Measurements from ENCODE around the gene CCSER1.
"Not testable (repeated sequence)": the region's sequence is repeated elsewhere in the genome, so short reads cannot be mapped to it uniquely, and the experiment has no call there.

Gene CCSER1

DNA sequence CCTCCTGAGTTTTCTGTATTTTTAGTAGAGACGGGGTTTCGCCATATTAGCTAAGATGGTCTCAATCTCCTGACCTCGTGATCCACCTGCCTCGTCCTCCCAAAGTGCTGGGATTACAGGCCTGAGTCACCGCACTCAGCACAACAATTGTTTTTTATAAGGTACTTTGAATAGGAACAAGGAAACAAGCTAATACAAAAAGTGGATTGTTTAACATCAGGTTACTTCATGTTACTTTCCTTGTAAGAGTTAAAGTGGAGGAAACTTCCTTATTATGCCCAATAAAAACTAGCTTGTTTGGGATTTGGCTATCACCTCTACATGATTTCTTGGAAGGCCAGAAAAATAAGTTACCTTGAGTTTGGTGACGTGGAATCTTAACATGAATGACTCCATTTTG, 698.7 kb downstream of the CCSER1 start:
- H3K9ac ChIP-seq (ENCODE audit: low read length): no peak overlapping the region
- no peak overlapping the region for H3K4me3 ChIP-seq (ENCODE audit: insufficient read depth, low read length, poor library complexity, severe bottlenecking)
- no peak overlapping the region for H2AFZ ChIP-seq (ENCODE audit: low read depth, low read length, severe bottlenecking)
- H3F3A ChIP-seq (ENCODE audit: insufficient read depth): no peaks in the 10 kb centered on the region
- no peaks in the 10 kb centered on the region for H3K9me2 ChIP-seq (replicated peaks; ENCODE audit: insufficient read depth, low read length)
- H3K79me2 ChIP-seq (ENCODE audit: insufficient read depth, low read length): no peaks in the 10 kb centered on the region
- no peaks in the 10 kb centered on the region for H3K9me3 ChIP-seq (ENCODE audit: insufficient read depth, low read length)
- H3K4me2 ChIP-seq (ENCODE audit: low read depth, low read length, poor library complexity, severe bottlenecking): no peak overlapping the region
- no peak overlapping the region for H3K27ac ChIP-seq (ENCODE audit: low read depth, low read length)
- no peaks in the 10 kb centered on the region for H3K36me3 ChIP-seq (ENCODE audit: low read length)
- no peak for TF ChIP-seq EZH2phosphoT487 (conservative IDR thresholded peaks at IDR 0.05; ENCODE audit: low read length)
- TF ChIP-seq CTCF (IDR thresholded peaks at IDR 0.05; ENCODE audit: insufficient read depth, low read length, poor library complexity, severe bottlenecking): no peak
- no peaks in the 10 kb centered on the region for H4K20me1 ChIP-seq (ENCODE audit: low read depth, low read length)
- H3K27me3 ChIP-seq (ENCODE audit: low read length): no peaks in the 10 kb centered on the region

- no peaks in the 10 kb centered on the region for H3K27me3 ChIP-seq (ENCODE audit: low read length)
- H3K27ac ChIP-seq (ENCODE audit: low read depth, low read length): no peak overlapping the region
- no peaks in the 10 kb centered on the region for H3F3A ChIP-seq (ENCODE audit: insufficient read depth)
- TF ChIP-seq CTCF (IDR thresholded peaks at IDR 0.05; ENCODE audit: insufficient read depth, low read length, poor library complexity, severe bottlenecking) (no peak), EZH2phosphoT487 (conservative IDR thresholded peaks at IDR 0.05; ENCODE audit: low read length) (no peak)
- H3K79me2 ChIP-seq (ENCODE audit: insufficient read depth, low read length): no peaks in the 10 kb centered on the region
- no peaks in the 10 kb centered on the region for H4K20me1 ChIP-seq (ENCODE audit: low read depth, low read length)
- H3K9ac ChIP-seq (ENCODE audit: low read length): no peak overlapping the region
- no peaks in the 10 kb centered on the region for H3K36me3 ChIP-seq (ENCODE audit: low read length)
- no peak overlapping the region for H3K4me2 ChIP-seq (ENCODE audit: low read depth, low read length, poor library complexity, severe bottlenecking)
- H2AFZ ChIP-seq (ENCODE audit: low read depth, low read length, severe bottlenecking): no peak overlapping the region
- no peaks in the 10 kb centered on the region for H3K9me2 ChIP-seq (replicated peaks; ENCODE audit: insufficient read depth, low read length)
- no peak overlapping the region for H3K4me3 ChIP-seq (ENCODE audit: insufficient read depth, low read length, poor library complexity, severe bottlenecking)
- no peaks in the 10 kb centered on the region for H3K9me3 ChIP-seq (ENCODE audit: insufficient read depth, low read length)
Observed at GRCh38 chr4:90833706-90834105, 706.5 kb downstream of the CCSER1 start.

- H3K4me2 ChIP-seq (ENCODE audit: low read depth, low read length, poor library complexity, severe bottlenecking): no peak overlapping the region
- no peak overlapping the region for H2AFZ ChIP-seq (ENCODE audit: low read depth, low read length, severe bottlenecking)
- no peak overlapping the region for H3K4me3 ChIP-seq (ENCODE audit: insufficient read depth, low read length, poor library complexity, severe bottlenecking)
- no peak for TF ChIP-seq EZH2phosphoT487 (conservative IDR thresholded peaks at IDR 0.05; ENCODE audit: low read length)
- no peak for TF ChIP-seq CTCF (IDR thresholded peaks at IDR 0.05; ENCODE audit: insufficient read depth, low read length, poor library complexity, severe bottlenecking)
- H3F3A ChIP-seq (ENCODE audit: insufficient read depth): no peaks in the 10 kb centered on the region
- H3K9me2 ChIP-seq (replicated peaks; ENCODE audit: insufficient read depth, low read length): no peaks in the 10 kb centered on the region
- no peak overlapping the region for H3K27ac ChIP-seq (ENCODE audit: low read depth, low read length)
- H3K9me3 ChIP-seq (ENCODE audit: insufficient read depth, low read length): no peaks in the 10 kb centered on the region
- no peaks in the 10 kb centered on the region for H3K27me3 ChIP-seq (ENCODE audit: low read length)
- no peaks in the 10 kb centered on the region for H4K20me1 ChIP-seq (ENCODE audit: low read depth, low read length)
- no peaks in the 10 kb centered on the region for H3K79me2 ChIP-seq (ENCODE audit: insufficient read depth, low read length)
- no peaks in the 10 kb centered on the region for H3K36me3 ChIP-seq (ENCODE audit: low read length)
- H3K9ac ChIP-seq (ENCODE audit: low read length): no peak overlapping the region
Observed at GRCh38 chr4:90837241-90837640, 710.0 kb downstream of the CCSER1 start.

GRCh38 chr4:90838859-90839258, 711.7 kb downstream of the CCSER1 start:
- not testable (repeated sequence) for H3K9me3 ChIP-seq (ENCODE audit: insufficient read depth, low read length); H3F3A ChIP-seq (ENCODE audit: insufficient read depth); H3K27ac ChIP-seq (ENCODE audit: low read depth, low read length); H3K79me2 ChIP-seq (ENCODE audit: insufficient read depth, low read length); H3K9ac ChIP-seq (ENCODE audit: low read length); H2AFZ ChIP-seq (ENCODE audit: low read depth, low read length, severe bottlenecking); H4K20me1 ChIP-seq (ENCODE audit: low read depth, low read length); H3K36me3 ChIP-seq (ENCODE audit: low read length); H3K4me3 ChIP-seq (ENCODE audit: insufficient read depth, low read length, poor library complexity, severe bottlenecking); H3K27me3 ChIP-seq (ENCODE audit: low read length); H3K4me2 ChIP-seq (ENCODE audit: low read depth, low read length, poor library complexity, severe bottlenecking); H3K9me2 ChIP-seq (replicated peaks; ENCODE audit: insufficient read depth, low read length)

Measured in SU-DHL-6 (cell line).